HL-60 (cell line): Measurements from ENCODE around the gene EYA2.

Source experiments
- DNase-seq, 2 experiments: peaks; one replicate each; pipeline ENCODE4 v3.0.0-alpha.2; 2010 to 2020; ENCODE audit warnings: low read depth in 1 of 2, low spot score in 1 of 2
- H3K27ac ChIP-seq: fragments of 250-450 bp; sonication (Bioruptor Pico); replicated peaks from 2 replicates; pipeline ENCODE4 v1.5.1; 2020; ENCODE audit warnings: mild to moderate bottlenecking, moderate library complexity
- H3K27me3 ChIP-seq: fragments of 250-450 bp; sonication (Bioruptor Pico); 2 replicates; pipeline ENCODE4 v1.5.1; 2021; ENCODE audit warnings: mild to moderate bottlenecking, moderate library complexity; ENCODE audit not compliant: insufficient read depth, poor library complexity, severe bottlenecking
- H3K4me3 ChIP-seq: replicated peaks from 2 replicates; pipeline ENCODE4 v1.5.1; 2011; ENCODE audit warnings: mild to moderate bottlenecking, control low read depth, low read length; ENCODE audit not compliant: insufficient read depth
- GABPA ChIP-seq: IDR thresholded peaks from 2 replicates; pipeline ENCODE4 v1.6.1; 2012; ENCODE audit warnings: low read depth
- POLR2AphosphoS5 ChIP-seq: IDR thresholded peaks from 2 replicates; pipeline ENCODE4 v1.6.1; 2012; ENCODE audit warnings: low read depth
- SPI1 ChIP-seq: IDR thresholded peaks from 2 replicates; pipeline ENCODE4 v1.6.1; 2012; ENCODE audit warnings: low read depth, mild to moderate bottlenecking, borderline replicate concordance
- TF ChIP-seq, protein P1 (sequence below): IDR thresholded peaks from 2 replicates; pipeline ENCODE4 v1.6.1; 2012; ENCODE audit warnings: low read depth; ENCODE audit not compliant: insufficient replicate concordance
- TF ChIP-seq, protein P2 (sequence below): IDR thresholded peaks from one replicate; pipeline ENCODE4 v1.5.1; 2011; ENCODE audit warnings: low read length, control low read depth, inconsistent platforms; ENCODE audit not compliant: insufficient read depth

The EYA2 gene

DNA sequence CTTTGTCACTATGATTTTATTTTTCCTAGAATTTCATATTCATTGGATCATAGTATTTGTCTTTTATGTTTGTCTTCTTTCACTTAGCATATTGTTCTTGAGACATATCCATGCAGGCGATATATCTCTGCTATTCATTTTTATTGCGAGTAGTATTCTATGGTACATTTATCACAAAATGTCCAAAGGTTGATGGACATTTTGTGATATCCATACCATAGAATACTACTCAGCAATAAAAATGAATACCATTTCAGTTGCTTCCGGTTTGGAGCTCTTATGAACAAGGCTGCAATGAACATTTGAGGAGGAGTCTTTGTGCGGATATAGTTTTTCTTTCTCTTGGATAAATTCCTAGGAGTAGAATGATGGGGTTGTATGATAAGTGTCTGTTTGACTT, 28.8 kb upstream of the EYA2 start:
- no peak for DNase-seq
- no peak overlapping the region for H3K27ac ChIP-seq
- TF ChIP-seq GABPA = no peak
- TF ChIP-seq SPI1 = no peak
- TF ChIP-seq, protein P1, sequence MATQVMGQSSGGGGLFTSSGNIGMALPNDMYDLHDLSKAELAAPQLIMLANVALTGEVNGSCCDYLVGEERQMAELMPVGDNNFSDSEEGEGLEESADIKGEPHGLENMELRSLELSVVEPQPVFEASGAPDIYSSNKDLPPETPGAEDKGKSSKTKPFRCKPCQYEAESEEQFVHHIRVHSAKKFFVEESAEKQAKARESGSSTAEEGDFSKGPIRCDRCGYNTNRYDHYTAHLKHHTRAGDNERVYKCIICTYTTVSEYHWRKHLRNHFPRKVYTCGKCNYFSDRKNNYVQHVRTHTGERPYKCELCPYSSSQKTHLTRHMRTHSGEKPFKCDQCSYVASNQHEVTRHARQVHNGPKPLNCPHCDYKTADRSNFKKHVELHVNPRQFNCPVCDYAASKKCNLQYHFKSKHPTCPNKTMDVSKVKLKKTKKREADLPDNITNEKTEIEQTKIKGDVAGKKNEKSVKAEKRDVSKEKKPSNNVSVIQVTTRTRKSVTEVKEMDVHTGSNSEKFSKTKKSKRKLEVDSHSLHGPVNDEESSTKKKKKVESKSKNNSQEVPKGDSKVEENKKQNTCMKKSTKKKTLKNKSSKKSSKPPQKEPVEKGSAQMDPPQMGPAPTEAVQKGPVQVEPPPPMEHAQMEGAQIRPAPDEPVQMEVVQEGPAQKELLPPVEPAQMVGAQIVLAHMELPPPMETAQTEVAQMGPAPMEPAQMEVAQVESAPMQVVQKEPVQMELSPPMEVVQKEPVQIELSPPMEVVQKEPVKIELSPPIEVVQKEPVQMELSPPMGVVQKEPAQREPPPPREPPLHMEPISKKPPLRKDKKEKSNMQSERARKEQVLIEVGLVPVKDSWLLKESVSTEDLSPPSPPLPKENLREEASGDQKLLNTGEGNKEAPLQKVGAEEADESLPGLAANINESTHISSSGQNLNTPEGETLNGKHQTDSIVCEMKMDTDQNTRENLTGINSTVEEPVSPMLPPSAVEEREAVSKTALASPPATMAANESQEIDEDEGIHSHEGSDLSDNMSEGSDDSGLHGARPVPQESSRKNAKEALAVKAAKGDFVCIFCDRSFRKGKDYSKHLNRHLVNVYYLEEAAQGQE = no peak
- no peak for TF ChIP-seq POLR2AphosphoS5
- TF ChIP-seq, protein P2, sequence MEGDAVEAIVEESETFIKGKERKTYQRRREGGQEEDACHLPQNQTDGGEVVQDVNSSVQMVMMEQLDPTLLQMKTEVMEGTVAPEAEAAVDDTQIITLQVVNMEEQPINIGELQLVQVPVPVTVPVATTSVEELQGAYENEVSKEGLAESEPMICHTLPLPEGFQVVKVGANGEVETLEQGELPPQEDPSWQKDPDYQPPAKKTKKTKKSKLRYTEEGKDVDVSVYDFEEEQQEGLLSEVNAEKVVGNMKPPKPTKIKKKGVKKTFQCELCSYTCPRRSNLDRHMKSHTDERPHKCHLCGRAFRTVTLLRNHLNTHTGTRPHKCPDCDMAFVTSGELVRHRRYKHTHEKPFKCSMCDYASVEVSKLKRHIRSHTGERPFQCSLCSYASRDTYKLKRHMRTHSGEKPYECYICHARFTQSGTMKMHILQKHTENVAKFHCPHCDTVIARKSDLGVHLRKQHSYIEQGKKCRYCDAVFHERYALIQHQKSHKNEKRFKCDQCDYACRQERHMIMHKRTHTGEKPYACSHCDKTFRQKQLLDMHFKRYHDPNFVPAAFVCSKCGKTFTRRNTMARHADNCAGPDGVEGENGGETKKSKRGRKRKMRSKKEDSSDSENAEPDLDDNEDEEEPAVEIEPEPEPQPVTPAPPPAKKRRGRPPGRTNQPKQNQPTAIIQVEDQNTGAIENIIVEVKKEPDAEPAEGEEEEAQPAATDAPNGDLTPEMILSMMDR = no peak
- no peaks in the 10 kb centered on the region for H3K27me3 ChIP-seq
- H3K4me3 ChIP-seq = no peak overlapping the region

DNA sequence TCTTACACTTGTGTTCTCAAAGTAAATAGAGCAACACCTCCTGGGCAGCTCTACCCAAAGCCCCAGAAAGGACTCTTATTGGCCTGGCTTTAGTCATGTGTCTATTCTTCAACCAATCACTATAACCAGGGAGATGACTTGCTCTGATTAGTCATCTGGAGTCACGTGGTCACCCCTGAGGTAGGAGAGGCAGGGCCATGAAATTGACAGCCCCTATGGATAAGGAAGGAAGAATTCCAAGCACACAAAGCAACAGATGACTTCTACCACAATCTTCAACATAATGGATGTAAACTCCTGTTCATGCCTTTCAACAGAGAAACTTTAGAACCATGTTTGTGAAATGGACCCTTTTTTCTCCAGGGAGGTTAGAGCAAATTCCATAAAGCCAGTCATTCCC, 24.6 kb upstream of the EYA2 start:
- H3K4me3 ChIP-seq = no peak overlapping the region
- no peak overlapping the region for H3K27ac ChIP-seq
- DNase-seq = no peak
- no peaks in the 10 kb centered on the region for H3K27me3 ChIP-seq
- TF ChIP-seq, protein P1 = no peak
- TF ChIP-seq SPI1 = no peak
- TF ChIP-seq, protein P2 = no peak
- TF ChIP-seq POLR2AphosphoS5 = no peak
- TF ChIP-seq GABPA = no peak

DNA sequence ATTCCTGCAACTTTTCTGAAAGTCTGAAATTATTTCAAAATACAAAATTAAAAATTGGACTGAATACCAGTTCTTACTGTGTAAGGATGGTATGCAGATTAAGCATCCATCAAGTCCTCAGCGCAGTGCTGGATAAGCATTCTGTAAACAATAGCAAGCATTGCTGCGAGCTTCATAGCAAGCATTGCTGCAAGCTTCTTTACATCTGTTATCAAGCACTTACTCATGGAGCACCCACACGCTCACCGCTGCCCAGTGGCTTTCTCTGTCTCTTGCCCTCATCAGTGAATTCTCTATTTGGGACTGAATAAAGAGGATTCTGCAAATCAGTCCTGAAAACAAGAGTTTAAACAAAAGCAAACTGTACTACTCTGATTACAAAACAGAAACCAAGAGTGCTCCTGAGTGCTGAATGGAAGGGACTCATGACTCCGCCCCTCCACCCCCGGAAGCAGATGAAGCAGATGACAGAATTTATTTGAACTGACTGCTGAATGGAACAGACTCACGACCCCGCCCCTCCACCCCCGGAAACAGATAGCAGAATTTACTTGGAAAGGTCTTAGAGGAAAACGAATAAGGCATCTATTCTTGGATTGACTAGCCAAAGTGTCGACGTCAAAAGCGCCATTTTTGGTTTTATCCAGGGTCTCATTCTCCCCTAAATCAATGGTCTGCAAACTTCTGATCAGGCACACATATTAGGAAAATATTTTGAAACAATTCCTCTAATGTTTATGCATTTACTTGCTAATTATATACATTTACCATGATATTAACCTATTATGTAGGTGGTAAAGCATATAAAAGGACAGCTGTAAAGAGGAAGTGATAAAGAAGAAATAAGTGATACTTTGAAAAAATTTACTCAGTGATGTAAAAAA, 22.1 kb upstream of the EYA2 start:
- TF ChIP-seq, protein P2 = no peak
- peak; percentile 24; the same call in 1 of the 2 replicates for TF ChIP-seq SPI1
- no peak overlapping the region for H3K27ac ChIP-seq
- DNase-seq = no peak
- H3K27me3 ChIP-seq = no peaks in the 10 kb centered on the region
- H3K4me3 ChIP-seq = no peak overlapping the region

DNA sequence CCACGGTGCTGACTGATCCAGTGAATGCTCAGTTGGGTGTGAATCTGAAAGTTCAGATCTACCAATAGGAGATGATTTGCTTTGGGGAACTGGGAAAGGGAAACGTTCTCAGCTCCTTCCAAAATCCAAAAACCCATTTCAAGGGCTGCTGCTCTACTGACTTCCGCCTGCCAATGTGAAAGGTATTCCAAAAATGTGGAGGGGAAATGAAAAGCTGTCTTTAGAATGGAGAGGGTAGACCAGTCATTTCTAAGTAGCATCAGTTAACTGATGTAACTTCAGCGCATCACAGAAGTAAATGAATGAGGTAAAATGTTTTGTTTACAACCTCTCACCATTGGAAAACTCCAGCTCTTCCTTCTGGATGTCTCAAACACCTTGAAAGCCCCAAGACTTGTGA, 19.6 kb upstream of the EYA2 start:
- Histone ChIP-seq H3K27me3 (no peaks in the 10 kb centered on the region), H3K27ac (no peak overlapping the region), H3K4me3 (no peak overlapping the region)
- no peak for DNase-seq
- no peak for TF ChIP-seq SPI1
- TF ChIP-seq, protein P1 = no peak
